ENCODE data around the gene ALDH2.

GRCh38 chr12:111842556-111843396 lies 76.0 kb downstream of the ALDH2 start:
- TF ChIP-seq CTCF (IDR thresholded peaks at IDR 0.05; ENCODE audit: low read depth, low read length, poor library complexity, severe bottlenecking), result no peak
- no peak for TF ChIP-seq EZH2phosphoT487 (IDR thresholded peaks at IDR 0.05; ENCODE audit: borderline replicate concordance, low read length)

Measured in DOHH2 (cell line).